H1 (cell line): ENCODE results near the gene PCDH9. TPM values are rescaled to one million over a fixed set of nuclear protein-coding genes. Genes with fewer than 3 reads are reported as not detected.

Experiments
- CTCF ChIA-PET: fragments of 300-600 bp; sonication (Branson Sonifier 250); formaldehyde crosslinking; loops from one replicate; lab custom pipeline; 2021; ENCODE audit not compliant: partially characterized antibody; lab: Charles Lee
- POLR2A ChIA-PET: fragments of 300-600 bp; sonication (Branson Sonifier 250); formaldehyde crosslinking; loops from one replicate; lab custom pipeline; 2021; ENCODE audit warnings: inconsistent platforms; ENCODE audit not compliant: partially characterized antibody; lab: Charles Lee
- DNase-seq, 2 experiments: peaks; one replicate each; pipeline versions ENCODE4 v3.0.0 to v3.0.0-alpha.2; 2010 to 2022; ENCODE audit warnings: low spot score in 2 of 2, low read depth in 1 of 2, mixed read lengths in 1 of 2
- FAIRE-seq: peaks from 2 replicates; lab custom pipeline; 2011; peaks lifted over from hg19 to GRCh38; lab: Jason Lieb, UNC
- H2AFZ ChIP-seq: 2 replicates; pipeline ENCODE4 v1.8.1; 2012; ENCODE audit warnings: low read length, inconsistent platforms
- H2AK5ac ChIP-seq: 2 replicates; pipeline ENCODE4 v1.6.1; 2013; ENCODE audit warnings: low read depth, low read length
- H2BK120ac ChIP-seq: replicated peaks from 2 replicates; pipeline ENCODE3; 2013; ENCODE audit warnings: low read depth, low read length, inconsistent platforms
- H2BK12ac ChIP-seq: 2 replicates; pipeline ENCODE4 v1.6.1; 2013; ENCODE audit warnings: low read depth, low read length
- H2BK15ac ChIP-seq: 2 replicates; pipeline ENCODE4 v1.6.1; 2013; ENCODE audit warnings: low read length
- H2BK20ac ChIP-seq: 2 replicates; pipeline ENCODE4 v1.6.1; 2013; ENCODE audit warnings: low read length
- H2BK5ac ChIP-seq: 2 replicates; pipeline ENCODE4 v1.6.1; 2013; ENCODE audit warnings: low read depth, low read length
- H3K14ac ChIP-seq: 2 replicates; pipeline ENCODE4 v1.6.1; 2013; ENCODE audit warnings: inconsistent platforms; ENCODE audit not compliant: insufficient read length
- H3K18ac ChIP-seq: 2 replicates; pipeline ENCODE4 v1.6.1; 2013; ENCODE audit warnings: low read length; ENCODE audit errors: extremely low read depth
- H3K23ac ChIP-seq: 2 replicates; pipeline ENCODE4 v1.6.1; 2013; ENCODE audit warnings: inconsistent platforms; ENCODE audit not compliant: insufficient read length
- H3K23me2 ChIP-seq: 2 replicates; pipeline ENCODE4 v1.6.1; 2013; ENCODE audit warnings: low read depth, low read length
- H3K27ac ChIP-seq: 2 replicates; pipeline ENCODE4 v1.6.1; 2011; ENCODE audit warnings: low read depth, low read length, inconsistent platforms
- H3K27me3 ChIP-seq, 4 experiments: replicated peaks in 1 of 4; 1 replicate in 1 of 4; 2 replicates in 3 of 4; pipeline versions ENCODE4 v1.6.1 to v1.8.1; 2011 to 2013; ENCODE audit warnings: low read length in 3 of 4, mild to moderate bottlenecking in 3 of 4, inconsistent platforms in 2 of 4, mixed read lengths in 2 of 4, moderate library complexity in 1 of 4; ENCODE audit not compliant: control insufficient read depth in 3 of 4, insufficient read depth in 3 of 4; ENCODE audit errors: extremely low read depth in 1 of 4
- H3K36me3 ChIP-seq, 4 experiments: 2 replicates each; pipeline versions ENCODE4 v1.6.1 to v1.8.1; 2011 to 2013; ENCODE audit warnings: mild to moderate bottlenecking in 4 of 4, low read length in 3 of 4, moderate library complexity in 2 of 4, control low read depth in 1 of 4, inconsistent platforms in 1 of 4; ENCODE audit not compliant: insufficient read depth in 4 of 4, control insufficient read depth in 2 of 4
- H3K4ac ChIP-seq: replicated peaks from 2 replicates; pipeline ENCODE3; 2013; ENCODE audit warnings: low read length, low read depth, mixed read lengths, inconsistent platforms; ENCODE audit not compliant: insufficient read length
- H3K4me1 ChIP-seq, 4 experiments: replicated peaks in 1 of 4; 1 replicate in 1 of 4; 2 replicates in 3 of 4; pipeline versions ENCODE4 v1.6.1 to v1.8.1; 2011 to 2013; ENCODE audit warnings: low read length in 3 of 4, inconsistent platforms in 2 of 4, mixed read lengths in 1 of 4; ENCODE audit not compliant: insufficient read depth in 4 of 4, control insufficient read depth in 3 of 4
- H3K4me2 ChIP-seq, 2 experiments: 2 replicates each; pipeline versions ENCODE4 v1.6.1 to v1.8.1; 2011 to 2013; ENCODE audit warnings: low read depth in 2 of 2, low read length in 2 of 2, control low read depth in 1 of 2, inconsistent platforms in 1 of 2, mild to moderate bottlenecking in 1 of 2; ENCODE audit not compliant: insufficient read depth in 1 of 2
- H3K4me3 ChIP-seq, 4 experiments: fragments of 200-600, 300-600 bp in 1 of 4; sonication (generic), shearing (Covaris generic), sonication (Bioruptor Twin) in 1 of 4; 2 replicates each; pipeline versions ENCODE4 v1.5.1 to v1.8.1; 2011 to 2016; ENCODE audit warnings: low read length in 4 of 4, low read depth in 3 of 4, control low read depth in 2 of 4, inconsistent platforms in 2 of 4, mild to moderate bottlenecking in 2 of 4, mixed read lengths in 1 of 4, moderate library complexity in 1 of 4; ENCODE audit not compliant: insufficient read depth in 2 of 4; ENCODE audit errors: extremely low read depth in 1 of 4
- H3K56ac ChIP-seq: replicated peaks from 2 replicates; pipeline ENCODE3; 2013; ENCODE audit warnings: low read depth, mild to moderate bottlenecking, mixed read lengths, low read length, inconsistent platforms; ENCODE audit not compliant: insufficient read length
- H3K79me1 ChIP-seq: 2 replicates; pipeline ENCODE4 v1.6.1; 2013; ENCODE audit warnings: low read depth, low read length, control low read depth
- H3K79me2 ChIP-seq, 2 experiments: 2 replicates each; pipeline versions ENCODE4 v1.6.1 to v1.8.1; 2012 to 2013; ENCODE audit warnings: low read length in 2 of 2, mild to moderate bottlenecking in 2 of 2, inconsistent platforms in 1 of 2; ENCODE audit not compliant: insufficient read depth in 2 of 2, control insufficient read depth in 1 of 2
- H3K9ac ChIP-seq, 4 experiments: replicated peaks in 1 of 4; 1 replicate in 1 of 4; 2 replicates in 3 of 4; pipeline versions ENCODE4 v1.6.1 to v1.8.1; 2011 to 2013; ENCODE audit warnings: low read depth in 3 of 4, low read length in 3 of 4, control low read depth in 2 of 4, mild to moderate bottlenecking in 2 of 4, moderate library complexity in 2 of 4, inconsistent platforms in 1 of 4; ENCODE audit errors: extremely low read depth in 1 of 4
- H3K9me3 ChIP-seq, 2 experiments: 2 replicates each; pipeline versions ENCODE4 v1.6.1 to v1.8.1; 2012 to 2013; ENCODE audit warnings: mild to moderate bottlenecking in 2 of 2, moderate library complexity in 2 of 2, control low read depth in 1 of 2, inconsistent platforms in 1 of 2, low read depth in 1 of 2, low read length in 1 of 2, mixed read lengths in 1 of 2; ENCODE audit not compliant: insufficient read depth in 2 of 2
- H4K20me1 ChIP-seq, 2 experiments: replicated peaks in 1 of 2; 2 replicates each; pipeline versions ENCODE3 to v1.8.1; 2011 to 2013; ENCODE audit warnings: inconsistent platforms in 2 of 2, low read length in 2 of 2, mild to moderate bottlenecking in 1 of 2; ENCODE audit not compliant: insufficient read depth in 2 of 2, control insufficient read depth in 1 of 2
- H4K5ac ChIP-seq: 2 replicates; pipeline ENCODE4 v1.6.1; 2013; ENCODE audit warnings: low read length, low read depth, mixed read lengths, inconsistent platforms; ENCODE audit not compliant: insufficient read length
- H4K8ac ChIP-seq: 2 replicates; pipeline ENCODE4 v1.8.0; 2013; ENCODE audit warnings: mild to moderate bottlenecking, moderate library complexity, low read length, inconsistent platforms; ENCODE audit not compliant: insufficient read depth; ENCODE audit errors: extremely low read depth
- H4K91ac ChIP-seq: replicated peaks from 2 replicates; pipeline ENCODE3; 2013; ENCODE audit warnings: low read length, mixed read lengths, inconsistent platforms; ENCODE audit not compliant: insufficient read length
- CTBP2 ChIP-seq: IDR thresholded peaks from 2 replicates; pipeline ENCODE4 v1.7.0; 2011; ENCODE audit warnings: borderline replicate concordance, mild to moderate bottlenecking, moderate library complexity, mixed read lengths, low read length; ENCODE audit not compliant: insufficient read depth, insufficient read length
- GTF2F1 ChIP-seq: IDR thresholded peaks from 2 replicates; pipeline ENCODE4 v1.6.1; 2012; ENCODE audit warnings: low read depth, low read length, improper control_type of control experiment, borderline replicate concordance
- KDM4A ChIP-seq: IDR thresholded peaks from one replicate; pipeline ENCODE4 v1.7.1; 2012; ENCODE audit warnings: low read depth, mild to moderate bottlenecking, moderate library complexity, low read length, inconsistent platforms; ENCODE audit not compliant: severe bottlenecking
- MAFK ChIP-seq: IDR thresholded peaks from 2 replicates; pipeline ENCODE4 v1.6.1; 2012; ENCODE audit warnings: low read depth, mild to moderate bottlenecking, improper control_type of control experiment, low read length
- POLR2AphosphoS5 ChIP-seq: IDR thresholded peaks from 2 replicates; pipeline ENCODE4 v1.6.1; 2011; ENCODE audit warnings: low read depth, low read length
- RXRA ChIP-seq: IDR thresholded peaks from 2 replicates; pipeline ENCODE4 v1.6.1; 2011; ENCODE audit warnings: low read depth, mild to moderate bottlenecking, low read length, moderate library complexity; ENCODE audit not compliant: insufficient read depth
- TEAD4 ChIP-seq: IDR thresholded peaks from 2 replicates; pipeline ENCODE4 v1.6.1; 2012; ENCODE audit warnings: low read depth, low read length, inconsistent platforms, mixed read lengths
- ZNF274 ChIP-seq: IDR thresholded peaks from 2 replicates; pipeline ENCODE4 v1.7.0; 2012; ENCODE audit warnings: low read length, borderline replicate concordance; ENCODE audit errors: extremely low read depth
- WGBS, 2 experiments: shearing (Covaris generic) in 1 of 2; methylation state at CpG; one replicate each; pipeline versions ENCODE4 v1.1.6 to v1.1.7; 2013 to 2015; ENCODE audit warnings: low lambda C conversion rate in 2 of 2, mixed read lengths in 2 of 2, inconsistent platforms in 1 of 2, low coverage in 1 of 2, missing lambda C conversion rate in 1 of 2; ENCODE audit not compliant: insufficient replicate concordance in 2 of 2, insufficient coverage in 1 of 2, insufficient read length in 1 of 2; ENCODE audit errors: extremely low coverage in 1 of 2, missing lambda C conversion rate in 1 of 2; 5-methylcytosine and 5-hydroxymethylcytosine counted together
- polyA plus RNA-seq, 7 experiments: library from polyadenylated mRNA; depleted of rRNA in 3 of 7; stranded (reverse) in 5 of 7; unstranded in 2 of 7; fragments of >200 nt in 5 of 7; fragments of 200-250 nt in 2 of 7; gene quantifications; 1 replicate in 5 of 7; 2 replicates in 1 of 7; 4 replicates in 1 of 7; pipeline versions ENCODE4 v1.2.1 to v1.2.3, GENCODE V29; 2011 to 2013; ENCODE audit warnings: missing spikeins in 2 of 7, mixed read lengths in 2 of 7
- total RNA-seq: library from RNA; stranded (reverse); fragmentation: NEBNext Ultra II Directional; extraction: Animal tissue kit (Norgen Biotek cat#: 25700); gene quantifications from 2 replicates; pipeline ENCODE4 v1.2.1, GENCODE V29; 2021
- TF ChIP-seq, protein P1 (sequence below): IDR thresholded peaks from 2 replicates; pipeline ENCODE4 v1.6.1; 2012; ENCODE audit warnings: low read length, inconsistent platforms
- TF ChIP-seq, protein P2 (sequence below): IDR thresholded peaks from 2 replicates; pipeline ENCODE4 v1.6.1; 2011; ENCODE audit warnings: low read depth, mild to moderate bottlenecking, low read length; ENCODE audit not compliant: insufficient read depth

Gene PCDH9
- total and polyA plus RNA-seq, 2 of the 8 experiments (the other 6 are each of a cell fraction or from before 2014, with no cell fraction given), result 0.12 to 0.60 TPM

DNA sequence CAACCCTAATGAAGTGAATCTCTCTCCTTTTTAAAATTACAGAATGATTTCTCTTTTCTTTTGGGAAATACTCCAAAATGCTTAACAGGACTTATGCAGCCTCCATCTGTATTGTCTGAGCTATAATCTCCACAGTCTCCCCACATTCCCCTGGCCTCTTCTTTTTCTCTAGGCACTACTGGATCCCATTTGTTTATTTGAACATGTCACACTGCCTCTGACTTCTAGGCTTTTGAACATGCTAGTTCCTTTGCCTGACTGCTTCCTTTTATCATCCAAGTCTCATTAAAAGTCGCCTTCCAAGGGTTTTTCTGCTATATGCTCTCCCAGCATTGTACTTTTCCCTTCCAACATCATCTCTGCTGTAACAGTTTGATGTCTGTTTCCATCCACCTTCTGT, 548.7 kb downstream of the PCDH9 start:
- Histone ChIP-seq H3K56ac (no peak overlapping the region), H3K79me2 (no peaks in the 10 kb centered on the region), H3K36me3 (no peaks in the 10 kb centered on the region; a peak in 2 of 8 replicates), H3K23me2 (no peaks in the 10 kb centered on the region), H3K9me3 (peaks cover 13 to 20% of the 10 kb centered on the region in 2 experiments), H3K4me2 (no peak overlapping the region), H2BK12ac (no peak overlapping the region), H2AFZ (no peak overlapping the region), H4K20me1 (no peaks in the 10 kb centered on the region), H3K4me1 (no peaks in the 10 kb centered on the region), H4K8ac (no peak overlapping the region), H4K5ac (no peak overlapping the region), H3K14ac (no peak overlapping the region), H2AK5ac (no peak overlapping the region), H3K23ac (no peak overlapping the region), H4K91ac (no peak overlapping the region), H2BK20ac (no peak overlapping the region), H3K4me3 (no peak overlapping the region), H2BK120ac (no peak overlapping the region), H3K18ac (no peak overlapping the region), H3K27me3 (no peaks in the 10 kb centered on the region), H3K4ac (no peak overlapping the region), H2BK5ac (no peak overlapping the region), H3K27ac (no peak overlapping the region), H3K79me1 (no peaks in the 10 kb centered on the region), H3K9ac (no peak overlapping the region)
- ChIA-PET POLR2A (no interaction called here), CTCF (no interaction called here)
- FAIRE-seq (no peak), DNase-seq (no peak)
- WGBS, 2 experiments, result 89% methylated on average over 1 of the region's 1 CpG; no CpG with 5 or more reads in 1 of the 2 experiments
- TF ChIP-seq ZNF274, result no peak
- no peak for TF ChIP-seq CTBP2
- no peak for TF ChIP-seq KDM4A
- no peak for TF ChIP-seq GTF2F1
- TF ChIP-seq, protein P1, sequence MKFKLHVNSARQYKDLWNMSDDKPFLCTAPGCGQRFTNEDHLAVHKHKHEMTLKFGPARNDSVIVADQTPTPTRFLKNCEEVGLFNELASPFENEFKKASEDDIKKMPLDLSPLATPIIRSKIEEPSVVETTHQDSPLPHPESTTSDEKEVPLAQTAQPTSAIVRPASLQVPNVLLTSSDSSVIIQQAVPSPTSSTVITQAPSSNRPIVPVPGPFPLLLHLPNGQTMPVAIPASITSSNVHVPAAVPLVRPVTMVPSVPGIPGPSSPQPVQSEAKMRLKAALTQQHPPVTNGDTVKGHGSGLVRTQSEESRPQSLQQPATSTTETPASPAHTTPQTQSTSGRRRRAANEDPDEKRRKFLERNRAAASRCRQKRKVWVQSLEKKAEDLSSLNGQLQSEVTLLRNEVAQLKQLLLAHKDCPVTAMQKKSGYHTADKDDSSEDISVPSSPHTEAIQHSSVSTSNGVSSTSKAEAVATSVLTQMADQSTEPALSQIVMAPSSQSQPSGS, result no peak
- no peak for TF ChIP-seq POLR2AphosphoS5
- TF ChIP-seq MAFK, result no peak
- no peak for TF ChIP-seq TEAD4
- no peak for TF ChIP-seq RXRA
- TF ChIP-seq, protein P2, sequence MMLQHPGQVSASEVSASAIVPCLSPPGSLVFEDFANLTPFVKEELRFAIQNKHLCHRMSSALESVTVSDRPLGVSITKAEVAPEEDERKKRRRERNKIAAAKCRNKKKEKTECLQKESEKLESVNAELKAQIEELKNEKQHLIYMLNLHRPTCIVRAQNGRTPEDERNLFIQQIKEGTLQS, result no peak
- TF ChIP-seq, all 59 proteins: peak for 0
- no peak overlapping the region for H2BK15ac ChIP-seq
